GM18498 (cell line): Measurements from ENCODE around the gene ERLIN1.

ENCODE experiments used
- ATAC-seq: cut with Tn5 transposase; IDR thresholded peaks from one replicate; pipeline ENCODE4 v1.9.1; 2021; ENCODE audit warnings: mild to moderate bottlenecking, moderate library complexity; ENCODE audit not compliant: unreplicated experiment

Gene ERLIN1

GRCh38 chr10:100173035-100173434 lies 12.8 kb downstream of the ERLIN1 start:
- ATAC-seq, result no peak

GRCh38 chr10:100172349-100172748 lies 13.5 kb downstream of the ERLIN1 start:
- no peak for ATAC-seq

GRCh38 chr10:100168313-100168643 lies 17.6 kb downstream of the ERLIN1 start:
- no peak for ATAC-seq

- ATAC-seq, result no peak
These were observed 18.1 kb downstream of the ERLIN1 start for GRCh38 chr10:100167553-100168312.

- ATAC-seq, result no peak
These were observed 21.9 kb downstream of the ERLIN1 start for GRCh38 chr10:100163704-100164621.

- no peak for ATAC-seq
These were observed 23.1 kb downstream of the ERLIN1 start for GRCh38 chr10:100162696-100163095.

- peak; percentile 89 for ATAC-seq
These were observed 27.6 kb downstream of the ERLIN1 start for GRCh38 chr10:100158044-100158805.

- no peak for ATAC-seq
These were observed 28.7 kb downstream of the ERLIN1 start for GRCh38 chr10:100157156-100157555.

- no peak for ATAC-seq
These were observed 29.9 kb downstream of the ERLIN1 start for GRCh38 chr10:100155936-100156335.

GRCh38 chr10:100154666-100155065 lies 31.2 kb downstream of the ERLIN1 start:
- no peak for ATAC-seq

- no peak for ATAC-seq
These were observed 32.5 kb downstream of the ERLIN1 start for GRCh38 chr10:100153239-100153825.

GRCh38 chr10:100151723-100152300 lies 34.0 kb downstream of the ERLIN1 start:
- ATAC-seq, result no peak

GRCh38 chr10:100148353-100149211 lies 37.2 kb downstream of the ERLIN1 start:
- ATAC-seq, result peak; percentile 55

GRCh38 chr10:100146875-100147650 lies 38.8 kb downstream of the ERLIN1 start:
- no peak for ATAC-seq

- no peak for ATAC-seq
These were observed 39.4 kb downstream of the ERLIN1 start for GRCh38 chr10:100146398-100146797.

- ATAC-seq, result no peak
These were observed 42.1 kb downstream of the ERLIN1 start for GRCh38 chr10:100143756-100144155.

- ATAC-seq, result no peak
These were observed 44.3 kb downstream of the ERLIN1 start for GRCh38 chr10:100141446-100142087.

- no peak for ATAC-seq
These were observed 45.8 kb downstream of the ERLIN1 start for GRCh38 chr10:100140070-100140469.
